NCI-H2196 (cell line): ENCODE results near the gene TNFSF8.

Experiments
- DNase-seq: peaks from one replicate; lab custom pipeline; 2025; ENCODE audit not compliant: unreplicated experiment; lab: John Stamatoyannopoulos, UW

Gene TNFSF8

DNA sequence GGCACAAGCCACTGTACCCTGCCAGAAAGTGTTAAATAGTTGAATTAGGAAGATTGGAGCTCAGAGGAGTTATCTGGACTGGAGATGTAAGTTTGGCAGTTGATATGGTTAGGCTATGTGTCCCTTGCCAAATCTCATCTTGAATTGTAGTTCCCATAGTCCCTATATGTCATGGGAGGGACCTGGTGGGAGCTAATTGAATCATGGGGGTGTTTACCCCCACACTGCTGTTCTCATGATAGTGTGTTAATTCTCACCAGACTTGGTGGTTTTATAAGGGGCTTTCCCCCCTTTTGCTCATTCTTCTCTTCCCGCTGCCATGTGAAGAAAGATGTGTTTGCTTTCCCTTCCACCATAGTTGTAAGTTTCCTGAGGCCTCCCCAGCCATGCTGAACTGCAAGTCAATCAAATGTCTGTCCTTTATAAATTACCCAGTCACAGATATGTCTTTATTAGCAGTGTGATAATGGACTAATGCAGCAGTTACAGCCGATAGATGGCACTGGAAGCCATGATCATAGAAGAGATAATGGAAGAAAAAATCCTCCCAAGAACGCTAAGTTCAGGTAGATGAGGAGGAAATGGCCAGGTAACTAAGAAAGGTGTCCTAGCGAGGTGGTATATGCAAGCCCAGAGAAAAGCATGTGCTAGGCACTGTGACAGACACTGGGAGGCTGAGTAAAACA is 51.4 kb downstream of the TNFSF8 start:
- DNase-seq, result no peak

DNA sequence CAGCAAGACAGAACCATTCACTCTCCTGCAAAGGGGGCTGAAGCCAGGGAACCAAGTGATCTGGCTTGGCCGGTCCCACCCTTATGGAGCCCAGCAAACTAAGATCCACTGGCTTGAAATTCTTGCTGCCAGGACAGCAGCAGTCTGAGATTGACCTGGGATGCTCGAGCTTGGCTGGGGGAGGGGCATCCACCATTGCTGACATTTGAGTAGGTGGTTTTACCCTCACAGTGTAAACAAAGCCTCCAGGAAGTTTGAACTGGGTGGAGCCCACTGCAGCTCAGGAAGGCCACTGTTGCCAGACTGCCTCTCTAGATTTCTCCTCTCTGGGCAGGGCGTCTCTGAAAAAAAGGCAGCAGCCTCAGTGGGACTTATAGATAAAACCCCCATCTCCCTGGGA is 60.5 kb downstream of the TNFSF8 start:
- DNase-seq, result no peak

DNA sequence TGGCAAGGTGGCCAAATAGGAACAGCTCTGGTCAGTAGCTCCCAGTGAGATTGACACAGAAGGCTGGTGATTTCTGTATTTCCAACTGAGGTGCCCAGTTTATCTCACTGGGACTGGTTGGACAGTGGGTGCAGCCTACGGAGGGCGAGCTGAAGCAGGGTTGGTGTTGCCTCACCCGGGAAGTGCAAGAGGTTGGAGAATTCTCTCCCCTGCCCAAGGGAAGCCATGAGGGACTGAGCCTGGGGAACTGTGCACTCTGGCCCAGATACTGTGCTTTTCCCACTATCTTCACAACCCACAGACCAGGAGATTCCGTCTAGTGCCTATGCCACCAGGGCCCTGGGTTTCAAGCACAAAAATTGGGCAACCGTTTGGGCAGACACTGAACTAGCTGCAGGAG is 61.0 kb downstream of the TNFSF8 start:
- no peak for DNase-seq

DNA sequence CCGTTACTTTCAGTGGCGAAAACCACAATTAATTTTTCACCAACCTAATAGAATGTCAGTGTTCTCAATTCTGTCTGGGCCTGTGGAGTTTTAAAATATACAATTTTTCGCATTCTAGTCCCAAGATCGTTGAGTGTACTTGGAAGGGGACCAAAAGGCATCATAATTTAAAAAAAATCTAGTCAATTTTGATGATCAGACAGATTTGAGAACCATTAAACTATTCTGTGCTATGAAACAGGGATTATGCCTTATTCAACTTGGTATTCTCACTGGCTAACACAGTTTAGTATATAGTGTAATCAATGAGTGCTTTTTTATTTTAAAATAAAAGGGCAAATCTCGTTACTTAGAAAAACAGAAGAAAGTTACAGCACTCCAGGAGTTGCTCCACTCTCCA is 63.1 kb downstream of the TNFSF8 start:
- no peak for DNase-seq

DNA sequence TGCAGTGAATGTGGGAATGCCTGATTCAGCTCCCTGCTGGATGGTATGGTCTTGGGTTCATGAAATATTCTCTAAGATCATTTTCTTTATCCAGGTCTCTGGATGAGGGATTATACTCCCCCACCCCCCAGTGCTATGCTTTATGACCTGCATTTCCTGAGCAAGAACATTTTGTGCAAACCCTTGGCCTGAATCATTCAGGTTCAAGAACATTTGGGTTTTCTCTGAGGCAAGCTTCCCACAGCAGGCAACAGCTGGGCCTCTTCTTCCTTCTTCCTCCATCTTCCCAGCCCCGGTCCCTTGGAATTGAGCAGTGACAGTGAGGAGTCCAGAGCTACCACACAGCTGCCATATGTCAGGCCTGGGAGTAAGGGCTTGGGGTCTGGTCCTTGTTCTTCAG is 65.9 kb downstream of the TNFSF8 start:
- DNase-seq, result no peak

DNA sequence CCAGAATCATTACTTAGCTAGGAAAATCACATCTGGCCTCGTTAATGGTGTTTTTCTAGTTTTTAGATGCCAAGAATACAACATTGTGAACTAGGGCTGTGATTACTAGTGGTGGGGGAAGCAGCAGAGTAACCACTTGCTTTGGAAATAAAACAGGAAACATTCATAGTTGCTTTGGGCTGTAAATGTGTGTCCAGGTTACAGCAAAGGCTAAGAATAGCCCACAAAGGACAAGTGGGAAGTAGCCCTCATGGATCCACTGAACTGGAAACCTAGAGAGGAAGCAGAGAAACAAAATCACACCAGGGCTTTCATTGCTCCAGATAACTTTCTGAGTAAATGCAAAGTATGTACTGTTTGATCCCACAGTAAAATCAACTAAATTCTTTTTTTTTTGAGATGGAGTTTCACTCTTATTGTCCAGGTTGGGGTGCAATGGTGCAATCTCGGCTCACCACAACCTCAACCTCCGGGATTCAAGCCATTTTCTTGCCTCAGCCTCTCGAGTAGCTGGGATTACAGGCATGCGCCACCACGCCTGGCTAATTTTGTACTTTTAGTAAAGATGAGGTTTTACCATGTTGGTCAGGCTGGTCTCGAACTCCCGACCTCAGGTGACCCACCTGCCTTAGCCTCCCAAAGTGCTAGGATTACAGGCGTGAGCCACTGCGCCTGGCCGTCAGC is 68.3 kb downstream of the TNFSF8 start:
- DNase-seq, result no peak

DNA sequence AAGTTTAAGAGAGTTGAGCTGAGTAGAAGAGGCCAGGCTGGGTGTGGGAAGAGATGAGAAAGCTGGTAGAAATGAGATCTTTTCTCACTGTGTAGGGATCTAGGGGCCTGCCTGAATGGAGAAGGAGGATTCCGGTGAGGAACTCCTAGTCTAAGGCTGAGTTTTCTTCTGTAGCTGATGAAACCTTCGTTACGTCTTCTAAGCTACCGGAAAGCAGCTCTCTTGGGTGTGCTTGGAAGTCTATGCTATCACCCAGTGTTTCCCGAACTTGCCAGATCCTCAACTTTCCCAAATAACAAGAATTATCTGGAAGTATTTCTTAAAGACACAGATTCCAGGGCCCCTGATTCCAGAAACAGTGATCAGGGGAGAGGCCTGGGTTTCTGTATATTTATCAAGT is 69.1 kb downstream of the TNFSF8 start:
- no peak for DNase-seq

DNA sequence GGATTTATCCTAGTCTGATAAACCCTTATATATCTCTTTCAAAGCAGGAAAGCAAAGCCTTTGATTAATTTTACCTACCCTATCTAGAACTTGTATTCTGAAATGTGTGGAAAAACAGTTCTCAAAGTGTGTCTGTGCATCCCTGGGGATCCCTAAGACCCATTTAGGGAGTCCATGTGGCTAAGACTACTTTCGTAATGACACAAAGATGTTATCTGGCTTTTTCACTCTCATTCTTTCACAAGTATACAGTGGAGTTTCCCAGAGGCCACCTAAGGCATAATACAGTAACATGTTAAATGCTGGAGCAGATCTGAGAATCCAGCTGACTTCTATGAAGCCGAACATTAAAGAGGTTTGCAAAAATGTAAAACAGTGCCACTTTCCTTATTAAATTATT is 70.2 kb downstream of the TNFSF8 start:
- no peak for DNase-seq

DNA sequence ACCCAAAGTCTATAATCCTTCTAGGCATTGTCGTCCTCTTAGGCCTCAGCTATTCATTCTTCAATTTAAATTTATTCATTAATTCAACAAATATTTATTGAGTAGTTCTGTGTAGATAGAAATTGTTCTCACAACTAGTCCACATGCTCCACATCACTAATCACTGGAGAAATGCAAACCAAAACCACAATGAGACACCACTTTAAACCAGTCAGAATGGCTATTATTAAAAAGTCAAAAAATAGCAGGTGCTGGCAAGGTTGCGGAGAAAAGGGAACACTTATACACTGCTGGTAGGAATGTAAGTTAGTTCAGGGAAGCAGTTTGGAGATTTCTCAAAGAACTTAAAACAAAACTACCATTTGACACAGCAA is 73.5 kb downstream of the TNFSF8 start:
- no peak for DNase-seq

DNA sequence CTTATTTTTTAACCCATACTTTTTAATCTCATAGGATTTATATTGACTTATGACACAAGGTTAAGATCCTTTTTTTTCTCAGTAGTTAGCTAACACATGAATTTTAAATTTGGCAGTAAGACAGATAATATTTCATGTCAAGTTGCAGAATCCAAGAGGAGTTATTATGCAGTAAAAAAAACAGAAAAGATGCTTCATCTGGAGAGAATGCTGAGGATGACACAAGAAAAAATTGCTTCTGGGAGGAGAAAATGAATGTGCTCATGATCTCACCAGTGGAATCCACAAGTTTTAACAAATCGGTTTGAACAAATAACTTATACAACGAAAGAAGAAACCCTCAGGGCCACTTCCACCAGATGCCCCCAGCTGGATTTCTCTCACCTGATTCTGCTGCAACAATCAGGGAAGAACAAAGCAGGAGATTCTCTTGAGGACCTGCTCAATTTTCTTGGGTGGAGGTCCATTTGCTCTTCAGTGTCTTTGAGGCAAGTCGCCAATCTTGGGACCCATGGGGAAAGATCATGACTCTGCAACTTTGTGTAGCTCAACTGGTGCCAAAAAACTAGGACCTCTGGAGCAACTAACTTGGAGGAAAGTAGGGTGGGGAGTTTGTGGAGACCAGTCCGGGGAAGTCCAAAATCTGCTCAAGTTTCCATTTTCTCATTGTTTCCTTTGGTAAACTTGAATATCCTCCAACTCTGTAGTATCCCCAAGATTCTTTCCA is 74.0 kb downstream of the TNFSF8 start:
- no peak for DNase-seq

DNA sequence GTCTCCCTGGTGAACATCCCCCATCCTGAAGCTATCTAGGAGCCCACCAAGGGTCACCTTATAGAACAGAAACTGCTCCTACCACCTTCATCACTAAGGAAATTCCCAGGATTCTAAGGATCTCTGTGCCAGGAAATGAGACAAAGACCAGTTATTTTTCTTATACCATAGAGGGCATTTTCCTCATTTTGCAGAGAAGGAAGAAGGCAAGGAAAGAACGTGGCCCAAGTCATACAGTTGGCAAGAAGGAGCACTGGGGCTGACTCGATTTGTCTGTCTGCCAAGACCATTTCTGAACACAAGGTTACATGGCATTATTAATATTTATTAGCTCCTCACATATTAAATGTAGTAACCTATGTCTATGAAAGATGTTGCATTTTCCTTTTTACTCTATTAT is 74.9 kb downstream of the TNFSF8 start:
- DNase-seq, result no peak

DNA sequence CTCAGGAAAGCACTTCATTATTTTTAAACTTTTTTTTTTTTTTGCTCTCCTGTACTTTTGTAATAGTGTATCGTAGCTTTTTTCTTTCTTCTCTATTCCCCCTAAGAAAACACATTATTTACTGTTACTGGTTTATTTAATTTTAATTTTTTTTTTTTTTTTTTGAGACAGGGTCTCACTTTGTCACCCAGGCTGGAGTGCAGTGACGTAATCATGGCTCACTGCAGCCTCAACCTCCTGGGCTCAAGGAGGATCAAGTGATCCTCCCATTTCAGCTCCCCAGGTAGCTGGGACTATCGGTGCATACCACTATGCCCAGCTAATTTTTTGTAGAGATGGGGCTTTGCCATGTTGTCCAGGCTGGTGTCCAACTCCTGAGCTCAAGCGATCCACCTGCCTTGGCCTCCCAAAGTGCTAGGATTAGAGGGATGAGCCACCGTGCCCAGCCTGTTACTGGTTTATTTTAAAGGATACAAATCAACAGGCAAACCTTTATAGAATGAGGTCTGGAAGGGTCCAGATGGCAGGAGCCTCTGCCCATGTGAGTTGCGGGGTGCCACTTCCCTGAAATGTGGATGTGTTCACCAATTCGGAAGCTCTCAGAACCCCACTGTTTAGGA is 75.5 kb downstream of the TNFSF8 start:
- no peak for DNase-seq

DNA sequence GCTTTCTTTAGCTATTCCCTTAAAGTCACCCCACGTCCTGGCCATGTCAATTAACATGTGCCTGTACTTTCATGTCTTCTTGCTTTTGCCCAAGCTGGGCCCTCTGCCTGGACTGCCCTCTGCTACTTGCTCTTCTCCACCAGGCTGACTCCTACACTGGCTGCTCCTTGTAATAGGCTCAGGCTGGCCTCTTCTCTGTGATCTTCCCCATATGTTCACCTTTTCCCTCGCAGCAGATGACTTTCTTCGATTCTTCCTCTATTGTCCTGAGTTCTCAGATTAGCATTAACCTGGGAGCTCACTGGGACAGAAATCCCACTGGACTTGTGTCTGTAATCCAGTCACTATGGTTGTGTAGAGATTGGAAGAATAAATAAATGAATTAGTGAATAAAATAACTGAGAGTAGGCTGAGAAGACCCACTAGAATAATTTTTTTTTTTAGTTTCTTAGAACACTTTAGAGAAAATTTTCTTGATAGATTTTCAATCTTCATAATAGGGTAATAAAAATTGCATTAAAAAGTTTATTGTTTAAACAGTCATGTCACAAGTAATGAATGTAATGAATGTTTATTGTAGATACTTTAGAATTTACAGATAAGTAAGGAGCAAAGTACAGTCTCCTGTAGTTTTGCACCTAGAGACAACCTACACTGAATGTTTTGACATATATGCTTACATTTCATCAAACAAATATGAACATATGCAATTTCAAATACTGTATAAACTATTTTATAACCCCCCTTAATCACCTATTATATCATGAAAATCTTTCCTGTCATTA is 77.1 kb downstream of the TNFSF8 start:
- no peak for DNase-seq

DNA sequence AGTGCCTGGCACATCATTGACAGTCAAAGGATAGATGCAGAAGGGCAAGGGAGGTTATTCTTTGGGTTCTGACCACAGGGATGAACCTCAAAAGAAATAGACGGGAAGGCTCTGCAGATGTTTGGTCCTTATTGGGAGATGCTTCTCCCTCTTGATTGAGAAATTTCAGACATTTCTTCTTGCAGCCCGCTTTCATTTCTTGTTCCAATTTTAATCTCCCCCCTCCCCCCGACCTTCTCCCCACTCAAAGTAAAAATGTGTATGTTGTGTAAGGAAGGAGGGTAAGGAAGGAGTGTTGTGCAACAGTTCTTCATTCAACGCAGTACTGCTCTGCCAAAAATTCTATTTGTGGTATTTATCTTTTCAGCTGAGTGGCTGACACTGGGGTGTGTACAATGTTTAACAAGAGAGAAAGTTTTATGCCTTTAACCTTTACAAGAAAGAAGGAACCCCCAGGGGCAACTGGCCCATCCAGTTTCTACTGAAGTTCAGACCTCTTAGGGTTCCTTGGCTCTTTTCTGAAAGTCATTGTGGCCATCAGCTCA is 78.3 kb downstream of the TNFSF8 start:
- DNase-seq, result no peak

DNA sequence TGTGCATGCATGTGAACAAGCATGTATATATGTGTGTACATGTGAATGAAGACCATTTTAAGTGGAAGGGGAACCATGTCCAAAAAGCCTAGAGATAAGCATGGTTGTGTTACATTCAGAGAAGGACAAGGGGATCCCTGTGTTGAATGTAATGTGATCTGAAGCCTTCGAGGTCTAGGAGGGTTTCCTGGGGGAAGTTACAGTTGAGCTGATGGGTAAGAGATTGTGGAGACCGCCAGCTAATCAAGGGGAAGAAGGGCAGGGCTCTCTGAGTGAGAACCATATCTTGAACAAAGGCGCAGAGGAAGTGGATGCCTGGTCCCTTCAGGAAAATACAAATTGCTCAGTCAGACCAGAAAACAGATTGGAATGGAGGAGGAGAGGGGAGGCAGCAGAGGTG is 79.1 kb downstream of the TNFSF8 start:
- DNase-seq, result no peak
